K562 (cell line): ENCODE results near the gene ULBP1. TPM values are rescaled to one million over a fixed set of nuclear protein-coding genes. Genes with fewer than 3 reads are reported as not detected.

Experiments used
- CREM ChIP-seq: IDR thresholded peaks from 2 replicates; pipeline ENCODE4 v1.6.1; 2014; ENCODE audit warnings: antibody characterized with exemption, low read depth
- CTCF ChIP-seq, 3 experiments: IDR thresholded peaks in 2 of 3; conservative IDR thresholded peaks in 1 of 3; 2 replicates each; pipeline ENCODE4 v1.5.1; 2011 to 2012; ENCODE audit warnings: low read length in 3 of 3, mild to moderate bottlenecking in 3 of 3, control low read depth in 2 of 3, improper control_type of control experiment in 1 of 3, inconsistent platforms in 1 of 3, low read depth in 1 of 3, mixed read lengths in 1 of 3, moderate library complexity in 1 of 3; ENCODE audit not compliant: insufficient read depth in 2 of 3
- DEAF1 ChIP-seq: fragments of 450-650 bp; formaldehyde crosslinking; IDR thresholded peaks from 2 replicates; pipeline ENCODE4 v1.4.0; 2020; ENCODE audit warnings: mild to moderate bottlenecking, moderate library complexity
- GTF2F1 ChIP-seq: IDR thresholded peaks from 2 replicates; pipeline ENCODE4 v1.6.1; 2011; ENCODE audit warnings: low read depth, low read length, improper control_type of control experiment
- KLF16 ChIP-seq: IDR thresholded peaks from 2 replicates; pipeline ENCODE4 v1.6.1; 2016; ENCODE audit warnings: antibody characterized with exemption
- MYC ChIP-seq, 2 experiments: fragments of 250-450 bp in 1 of 2; sonication (Bioruptor Pico) in 1 of 2; IDR thresholded peaks; 2 replicates each; pipeline versions ENCODE4 v1.5.1 to v1.6.1; 2012 to 2021; ENCODE audit warnings: low read depth in 2 of 2, borderline replicate concordance in 1 of 2, improper control_type of control experiment in 1 of 2, low read length in 1 of 2, mild to moderate bottlenecking in 1 of 2, moderate library complexity in 1 of 2
- PHF21A ChIP-seq: fragments of 450-650 bp; IDR thresholded peaks from 2 replicates; pipeline ENCODE4 v1.6.1; 2017; ENCODE audit warnings: low read depth, borderline replicate concordance
- RB1 ChIP-seq: fragments of 450-650 bp; IDR thresholded peaks from 2 replicates; pipeline ENCODE4 v1.6.1; 2017; ENCODE audit warnings: low read depth, mild to moderate bottlenecking
- REST ChIP-seq, 2 experiments: fragments of 450-650 bp; formaldehyde crosslinking in 1 of 2; IDR thresholded peaks; 2 replicates each; pipeline versions ENCODE4 v1.4.0 to v1.6.1; 2014 to 2020; ENCODE audit warnings: mild to moderate bottlenecking in 2 of 2, borderline replicate concordance in 1 of 2, low read depth in 1 of 2
- RUNX1 ChIP-seq: sonication (generic); IDR thresholded peaks from 2 replicates; pipeline ENCODE4 v1.6.1; 2016; ENCODE audit warnings: antibody characterized with exemption, low read depth
- XRCC5 ChIP-seq: fragments of 200-400 bp; formaldehyde crosslinking; IDR thresholded peaks from 2 replicates; pipeline ENCODE4 v1.6.1; 2017; ENCODE audit warnings: low read depth, mild to moderate bottlenecking, low read length
- ZNF146 ChIP-seq: IDR thresholded peaks from one replicate; pipeline ENCODE4 v1.6.1; 2018; ENCODE audit warnings: missing compliant biosample characterization; ENCODE audit not compliant: unreplicated experiment
- ZNF395 ChIP-seq: fragments of 200-800 bp; sonication (Bioruptor generic); IDR thresholded peaks from 2 replicates; pipeline ENCODE4 v1.6.1; 2017; ENCODE audit warnings: missing genetic modification characterization, missing compliant biosample characterization
- polyA plus RNA-seq, 8 experiments: library from polyadenylated mRNA; depleted of rRNA in 4 of 8; stranded (reverse) in 5 of 8; unstranded in 3 of 8; fragments of >200 nt; fragmentation: Nextera tagmentation in 2 of 8; fragmentation: Illumina TruSeq in 1 of 8; extraction: Ambion mirVana in 2 of 8; extraction: Trizol in 1 of 8; gene quantifications; 2 replicates each; pipeline versions ENCODE4 v1.2.1 to v1.2.3, GENCODE V29; 2011 to 2014; ENCODE audit warnings: inconsistent platforms in 1 of 8, missing spikeins in 1 of 8
- total RNA-seq, 7 experiments: library from RNA; depleted of rRNA in 6 of 7; stranded (reverse); fragments of >200 nt in 6 of 7; fragmentation: Illumina TruSeq in 2 of 7; extraction: Trizol in 2 of 7; gene quantifications; 2 replicates each; pipeline versions ENCODE4 v1.2.1 to v1.2.3, GENCODE V29; 2011 to 2021; ENCODE audit warnings: low replicate concordance in 1 of 7

Gene ULBP1
- total and polyA plus RNA-seq, 9 of the 15 experiments (the other 6 are each of a cell fraction or from before 2014, with no cell fraction given), result 0.33 to 6.0 (median 2.5) TPM

DNA sequence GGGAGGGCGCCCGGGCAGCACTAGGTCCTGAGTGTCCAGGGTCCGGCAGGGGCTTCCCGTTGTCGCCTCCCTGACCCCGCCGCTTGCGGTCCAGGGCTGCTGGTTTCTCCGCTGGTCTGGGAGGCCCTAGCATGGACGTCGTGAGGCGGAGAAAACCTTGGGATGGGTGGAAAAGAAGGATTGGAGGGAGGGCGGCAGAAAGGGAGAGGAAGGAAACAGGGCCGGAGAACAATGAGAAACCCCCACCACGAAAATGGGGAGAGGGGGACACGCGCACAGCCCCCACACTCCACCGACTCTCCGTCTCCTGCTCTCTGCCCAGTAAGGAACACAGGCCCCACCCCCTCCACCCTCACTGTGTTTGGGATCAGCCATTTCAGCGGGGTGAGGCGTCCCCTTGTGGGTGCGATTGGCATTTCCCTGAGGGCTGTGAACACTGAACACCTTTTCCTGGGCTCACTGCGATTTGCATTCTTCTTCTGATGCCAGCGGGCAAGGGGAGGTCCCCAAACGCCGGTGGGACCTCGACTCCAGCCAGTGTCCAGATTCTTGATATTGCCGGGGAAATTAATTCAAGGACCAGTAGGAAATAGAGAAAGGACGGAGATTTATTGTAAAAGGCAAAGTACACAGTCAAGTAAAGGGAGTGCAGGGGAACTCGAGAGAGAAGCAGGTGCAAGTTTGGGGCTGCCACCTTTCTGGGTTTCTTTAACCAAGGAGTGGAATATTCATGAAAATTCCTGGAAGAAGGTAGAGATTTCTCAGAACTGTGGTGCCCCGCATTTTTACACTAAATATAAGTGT lies 37.6 kb upstream of the ULBP1 start (continued):
- 0 out of 2 replicates have a peak, but pooled peaks have one; percentile 4 for TF ChIP-seq MYC (IDR thresholded peaks at IDR 0.05; ENCODE audit: low read depth, low read length)
- no peak for TF ChIP-seq MYC (CRISPR knock-in tag; IDR thresholded peaks at IDR 0.05; ENCODE audit: borderline replicate concordance, low read depth)
- no peak for TF ChIP-seq PHF21A
- peak; percentile 88 for TF ChIP-seq REST (IDR thresholded peaks at IDR 0.05; ENCODE audit: borderline replicate concordance)
- TF ChIP-seq REST (CRISPR knock-in tag; IDR thresholded peaks at IDR 0.05; ENCODE audit: low read depth), result no peak
- peak; percentile 33 for TF ChIP-seq ZNF146 (CRISPR knock-in tag)
- TF ChIP-seq CREM, result peak; percentile 55
- TF ChIP-seq XRCC5, result peak; percentile 82; the same call in 1 of the 2 replicates
- peak; percentile 70 for TF ChIP-seq KLF16
- peak; percentile 93 to 96 (median 95) for TF ChIP-seq CTCF (IDR thresholded peaks at IDR 0.05 in 2 of 3, conservative IDR thresholded peaks at IDR 0.05 in 1 of 3; ENCODE audit: insufficient read depth in 2 of 3, low read depth in 1 of 3, low read length in 3 of 3)
- TF ChIP-seq GTF2F1, result no peak
- TF ChIP-seq DEAF1, result peak; percentile 94
- TF ChIP-seq RB1, result peak; percentile 40; the same call in 1 of the 2 replicates
- no peak for TF ChIP-seq RUNX1
- TF ChIP-seq ZNF395, result no peak
